GM23338 (cell line): ENCODE data around the gene PHF1. TPM values are rescaled to one million over a fixed set of nuclear protein-coding genes. Genes with fewer than 3 reads are reported as not detected.

ENCODE experiments used
- EZH2 ChIP-seq: fragments of 200-600 bp; sonication (generic); IDR thresholded peaks from one replicate; pipeline ENCODE4 v1.8.0; 2017; ENCODE audit warnings: antibody characterized with exemption, mild to moderate bottlenecking, low read depth; ENCODE audit not compliant: unreplicated experiment
- JUNB ChIP-seq: IDR thresholded peaks from one replicate; pipeline ENCODE4 v1.6.1; 2016; ENCODE audit warnings: antibody characterized with exemption; ENCODE audit not compliant: unreplicated experiment
- REST ChIP-seq: IDR thresholded peaks from one replicate; pipeline ENCODE4 v1.6.1; 2018; ENCODE audit warnings: antibody characterized with exemption; ENCODE audit not compliant: unreplicated experiment
- ZNF462 ChIP-seq: fragments of 250-450 bp; sonication (Bioruptor Pico); IDR thresholded peaks from 2 replicates; pipeline ENCODE4 v1.5.0; 2020; ENCODE audit warnings: mild to moderate bottlenecking, moderate library complexity
- polyA plus RNA-seq: library from polyadenylated mRNA; unstranded; fragments of >200 nt; fragmentation: Nextera tagmentation; extraction: Ambion mirVana; gene quantifications from 2 replicates; pipeline ENCODE4 v1.2.1, GENCODE V29; 2016
- total RNA-seq: library from RNA; depleted of rRNA; stranded (reverse); fragments of >200 nt; shearing (Covaris generic); gene quantifications from 2 replicates; pipeline ENCODE4 v1.2.3, GENCODE V29; 2014

PHF1 gene
- total and polyA plus RNA-seq, 2 experiments from 2014 or later, result 29.4 to 46.7 TPM

GRCh38 chr6:33453393-33454008 lies 42.7 kb downstream of the PHF1 start (continued):
- TF ChIP-seq ZNF462 (CRISPR knock-in tag) (no peak), JUNB (no peak), REST (no peak), EZH2 (no peak)
